HG03139 (cell line): Measurements from ENCODE around the gene B4GALT2.

Experiments used
- ATAC-seq: cut with Tn5 transposase; IDR thresholded peaks from one replicate; pipeline ENCODE4 v1.9.1; 2021; ENCODE audit not compliant: unreplicated experiment

B4GALT2 gene

GRCh38 chr1:43983253-43983899, 4.4 kb downstream of the B4GALT2 start:
- no peak for ATAC-seq

GRCh38 chr1:43984855-43985254, 5.8 kb downstream of the B4GALT2 start:
- no peak for ATAC-seq

- no peak for ATAC-seq
These were observed 7.1 kb downstream of the B4GALT2 start for GRCh38 chr1:43985984-43986595.

- no peak for ATAC-seq
These were observed 7.7 kb downstream of the B4GALT2 start for GRCh38 chr1:43986712-43987111.

- ATAC-seq = no peak
These were observed 8.3 kb downstream of the B4GALT2 start for GRCh38 chr1:43987159-43987902.

DNA sequence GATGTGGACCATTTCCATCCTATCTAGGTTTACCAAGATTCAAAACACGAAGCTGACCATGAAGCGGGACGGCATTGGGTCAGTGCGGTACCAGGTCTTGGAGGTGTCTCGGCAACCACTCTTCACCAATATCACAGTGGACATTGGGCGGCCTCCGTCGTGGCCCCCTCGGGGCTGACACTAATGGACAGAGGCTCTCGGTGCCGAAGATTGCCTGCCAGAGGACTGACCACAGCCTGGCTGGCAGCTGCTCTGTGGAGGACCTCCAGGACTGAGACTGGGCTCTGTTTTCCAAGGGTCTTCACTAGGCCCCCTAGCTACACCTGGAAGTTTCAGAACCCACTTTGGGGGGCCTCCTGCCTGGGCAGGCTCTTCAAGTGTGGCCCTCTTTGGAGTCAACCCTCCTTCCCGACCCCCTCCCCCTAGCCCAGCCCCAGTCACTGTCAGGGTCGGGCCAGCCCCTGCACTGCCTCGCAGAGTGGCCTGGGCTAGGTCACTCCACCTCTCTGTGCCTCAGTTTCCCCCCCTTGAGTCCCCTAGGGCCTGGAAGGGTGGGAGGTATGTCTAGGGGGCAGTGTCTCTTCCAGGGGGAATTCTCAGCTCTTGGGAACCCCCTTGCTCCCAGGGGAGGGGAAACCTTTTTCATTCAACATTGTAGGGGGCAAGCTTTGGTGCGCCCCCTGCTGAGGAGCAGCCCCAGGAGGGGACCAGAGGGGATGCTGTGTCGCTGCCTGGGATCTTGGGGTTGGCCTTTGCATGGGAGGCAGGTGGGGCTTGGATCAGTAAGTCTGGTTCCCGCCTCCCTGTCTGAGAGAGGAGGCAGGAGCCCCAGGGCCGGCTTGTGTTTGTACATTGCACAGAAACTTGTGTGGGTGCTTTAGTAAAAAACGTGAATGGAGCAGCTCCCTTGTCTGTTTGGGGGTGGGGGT, 11.5 kb downstream of the B4GALT2 start:
- no peak for ATAC-seq

DNA sequence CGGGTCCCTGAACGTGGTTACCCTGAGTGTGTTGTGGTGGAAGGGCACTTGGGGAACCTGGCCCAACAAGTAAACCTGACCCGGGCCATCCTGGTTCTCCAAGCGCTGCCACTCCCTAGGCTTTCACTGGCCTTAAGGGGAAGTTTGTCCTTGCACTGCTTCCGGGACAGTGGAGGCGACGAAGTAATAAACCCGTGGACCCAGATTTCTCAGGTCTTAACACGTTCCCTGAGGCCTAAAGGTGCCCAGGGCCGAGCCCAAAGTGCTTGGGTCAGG, 12.1 kb downstream of the B4GALT2 start:
- no peak for ATAC-seq

DNA sequence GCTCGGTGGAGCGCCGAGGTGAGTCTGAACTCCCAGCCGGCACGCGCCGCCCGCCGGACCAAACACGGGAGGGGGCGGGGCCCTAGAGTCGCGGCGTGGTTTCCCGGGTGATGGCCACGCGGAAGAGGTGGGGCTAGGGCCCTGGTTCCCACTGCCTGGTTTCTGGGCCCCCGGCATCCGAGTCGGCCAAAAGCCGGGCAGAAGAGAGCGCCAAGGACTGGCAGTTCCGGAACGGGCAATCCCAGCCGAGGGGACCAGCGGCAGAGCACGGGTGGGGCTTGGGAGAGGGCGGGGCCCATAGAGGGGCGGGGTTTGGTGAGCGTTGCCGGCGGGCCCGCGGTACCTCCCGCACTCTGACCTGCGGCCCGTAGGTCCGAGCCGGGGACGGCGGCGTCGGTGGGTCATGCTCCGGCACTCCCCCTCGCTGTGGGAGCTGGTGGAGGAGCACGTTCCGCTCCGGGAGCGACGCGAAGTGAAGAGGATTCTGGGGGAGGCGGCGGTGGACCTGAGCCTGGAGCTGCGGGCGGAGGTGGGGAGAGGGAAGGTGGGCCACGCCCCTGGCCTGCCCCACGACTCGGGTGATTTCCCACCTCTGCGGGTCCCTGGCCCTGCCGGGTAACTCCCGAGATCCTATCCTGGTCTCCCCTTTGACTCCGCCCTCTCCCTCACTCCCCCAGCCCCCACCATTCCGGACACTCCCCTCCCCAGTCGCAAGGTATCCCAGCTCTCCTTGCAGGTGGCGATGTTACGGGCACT, 12.6 kb downstream of the B4GALT2 start, which contains the start of gene CCDC24:
TSS of gene CCDC24 (plus strand) at position 124 of the 756 bp plus-strand sequence. CDS start at position 404, 280 bp downstream.
- ATAC-seq = no peak

- no peak for ATAC-seq
These were observed 13.4 kb downstream of the B4GALT2 start for GRCh38 chr1:43992232-43992995.

- no peak for ATAC-seq
These were observed 14.3 kb downstream of the B4GALT2 start for GRCh38 chr1:43993206-43993914.

DNA sequence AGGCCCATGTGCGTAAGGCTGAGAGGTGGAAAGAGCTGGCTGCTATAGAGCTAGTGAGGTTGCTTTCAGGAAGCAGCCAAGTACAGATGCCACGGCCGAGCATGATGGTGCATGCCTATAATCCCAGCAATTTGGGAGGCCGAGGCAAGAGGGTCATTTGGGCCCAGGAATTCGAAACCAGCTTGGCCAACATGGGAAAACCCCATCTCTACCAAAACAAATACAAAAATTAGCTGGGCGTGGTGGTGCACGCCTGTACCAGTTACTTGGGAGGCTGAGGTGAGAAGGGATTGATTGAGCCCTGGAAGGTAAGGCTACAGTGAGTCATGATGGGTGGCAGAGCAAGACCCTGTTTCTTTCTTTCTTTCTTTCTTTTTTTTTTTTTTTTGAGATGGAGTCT, 15.1 kb downstream of the B4GALT2 start:
- no peak for ATAC-seq

DNA sequence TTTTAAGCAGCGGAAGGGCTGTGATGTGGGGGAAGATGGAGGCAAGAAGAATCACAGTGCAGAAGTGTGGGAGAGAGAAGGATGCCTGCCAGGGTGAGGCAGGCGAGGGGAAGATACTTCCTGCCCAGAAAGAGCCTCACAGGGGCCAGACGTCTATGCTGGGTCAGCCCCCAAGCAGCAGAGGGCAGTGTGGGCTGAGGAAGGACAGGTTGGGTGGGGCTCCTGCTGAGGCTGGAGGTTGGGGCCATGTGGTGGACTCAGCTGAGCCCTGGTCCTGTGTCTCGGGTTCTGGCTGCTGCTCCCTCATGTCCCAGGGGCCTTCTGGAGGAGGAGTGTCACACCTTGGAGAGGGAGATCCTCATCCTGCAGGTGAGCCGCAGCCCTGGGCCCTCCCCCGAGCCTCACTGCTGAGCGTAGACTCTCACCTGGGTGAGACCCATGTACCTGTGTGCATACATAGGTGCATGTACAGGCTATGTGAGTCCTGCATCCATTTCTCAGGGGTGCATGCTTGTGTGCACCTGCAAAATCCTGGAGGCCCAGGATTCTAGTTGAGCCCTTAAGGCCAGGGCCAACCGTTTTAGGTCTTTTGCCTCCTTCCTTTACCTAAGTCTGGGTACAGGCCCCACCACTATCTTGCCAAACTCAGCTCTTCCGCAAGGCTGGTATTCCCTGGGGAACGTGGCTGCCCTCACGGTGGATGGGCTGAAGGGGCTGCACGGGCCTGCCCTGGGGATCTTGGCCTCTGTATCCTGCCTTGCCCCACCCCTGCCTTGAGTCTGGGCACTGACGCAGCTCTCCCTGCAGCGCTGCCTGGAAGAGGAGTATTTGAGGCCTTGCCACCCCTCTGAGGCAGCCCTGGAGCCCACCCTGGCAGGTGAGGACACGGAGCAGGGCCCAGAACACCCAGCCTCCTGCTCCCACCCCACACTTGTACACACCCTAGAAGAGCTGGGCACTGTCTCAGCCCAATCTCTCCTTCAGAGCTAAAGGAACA, 16.1 kb downstream of the B4GALT2 start:
- no peak for ATAC-seq

GRCh38 chr1:43995984-43996732, 17.1 kb downstream of the B4GALT2 start:
- ATAC-seq = no peak

GRCh38 chr1:43996733-43997115, 17.7 kb downstream of the B4GALT2 start:
- no peak for ATAC-seq

DNA sequence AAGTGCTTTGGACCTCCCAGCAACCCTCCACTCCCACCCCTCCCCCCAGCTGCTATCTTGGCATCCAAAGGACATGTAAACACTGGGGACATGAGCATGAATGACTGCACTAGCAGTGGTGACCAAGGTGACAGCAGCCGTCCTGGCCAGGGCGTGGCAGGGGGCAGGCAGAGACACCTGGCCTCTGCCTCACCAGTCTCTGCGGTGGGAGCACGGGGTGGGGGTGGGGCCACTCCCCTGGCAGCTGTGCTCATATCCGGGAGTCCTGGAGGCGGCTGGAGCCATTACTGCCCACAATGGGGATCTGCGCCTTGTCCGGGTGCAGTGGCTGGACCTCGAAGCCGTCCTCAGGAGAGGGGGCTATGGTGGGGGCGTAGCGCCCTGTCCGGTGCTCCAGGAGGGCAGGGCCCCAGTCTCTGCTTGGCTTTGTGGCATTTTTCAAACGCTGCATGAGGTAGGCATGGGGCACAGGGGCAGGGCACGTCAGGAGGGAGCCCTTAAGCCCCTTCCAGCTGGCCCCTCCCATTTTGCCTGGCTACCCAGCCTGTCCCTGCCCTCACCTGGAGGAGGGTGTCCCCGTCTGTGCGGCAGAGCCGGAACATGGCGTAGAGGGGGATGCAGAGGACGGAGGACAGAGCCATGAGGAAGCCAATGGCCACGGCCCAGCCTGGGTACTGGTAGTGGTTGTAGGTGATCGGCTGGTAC, 18.4 kb downstream of the B4GALT2 start:
- no peak for ATAC-seq

GRCh38 chr1:43998000-43998378, 19.0 kb downstream of the B4GALT2 start:
- no peak for ATAC-seq

DNA sequence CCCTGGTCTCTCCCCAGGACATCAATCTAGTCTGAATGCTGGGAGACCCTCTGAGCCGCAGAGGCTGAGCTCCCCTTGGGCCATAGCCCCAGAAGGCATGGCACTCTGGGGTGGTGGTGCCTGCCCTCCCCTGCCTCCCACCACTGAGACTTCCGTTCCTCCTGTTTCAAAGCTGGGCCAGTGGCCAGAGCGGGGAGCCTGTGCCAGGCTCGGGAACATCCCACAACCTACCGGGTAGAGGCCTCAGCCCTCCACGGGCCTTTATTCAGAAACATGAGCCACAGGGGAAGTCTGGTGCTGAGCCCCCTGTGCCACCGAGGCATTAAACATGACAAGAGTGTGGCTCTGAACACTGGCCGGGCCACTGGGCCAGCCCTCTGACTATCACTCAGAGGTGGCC, 20.4 kb downstream of the B4GALT2 start:
- ATAC-seq = no peak
